Measurements from ENCODE around the gene JMJD8.

- TF ChIP-seq CTCF (IDR thresholded peaks at IDR 0.05) = no peak
- no peak for TF ChIP-seq EP300 (IDR thresholded peaks at IDR 0.05)
Measured at GRCh38 chr16:729768-730665, 45.9 kb upstream of the JMJD8 start.

Measured in tibial nerve (tissue), 4 donors.